ENCODE measurements around the gene CAPN14. TPM values are rescaled to one million over a fixed set of nuclear protein-coding genes. Genes with fewer than 3 reads are reported as not detected.

CAPN14 gene
- polyA plus RNA-seq, 1 of the 3 experiments (the other 2 are of a cell fraction): 0.08 TPM

- no peak for TF ChIP-seq GATA2 (CRISPR knock-in tag; IDR thresholded peaks at IDR 0.05)
- peak in 1 of 2 experiments; percentile 24; a peak in 2 of 4 replicates for TF ChIP-seq EP300 (IDR thresholded peaks at IDR 0.05; ENCODE audit: borderline replicate concordance in 1 of 2, low read depth in 1 of 2, low read length in 1 of 2)
- TF ChIP-seq YY1 (IDR thresholded peaks at IDR 0.05; ENCODE audit: low read depth): peak; percentile 100
- TF ChIP-seq MXI1 (IDR thresholded peaks at IDR 0.05; ENCODE audit: low read depth, low read length): peak; percentile 81
- no peak for TF ChIP-seq USF2 (IDR thresholded peaks at IDR 0.05; ENCODE audit: borderline replicate concordance, low read depth, low read length)
- TF ChIP-seq ELF1 (IDR thresholded peaks at IDR 0.05): peak; percentile 83
- peak; percentile 86 for TF ChIP-seq SMC3 (IDR thresholded peaks at IDR 0.05; ENCODE audit: low read depth, low read length)
- peak; percentile 76; the same call in 1 of the 2 replicates for TF ChIP-seq FOXJ3 (CRISPR knock-in tag; IDR thresholded peaks at IDR 0.05)
- TF ChIP-seq SIN3A (IDR thresholded peaks at IDR 0.05; ENCODE audit: borderline replicate concordance, low read depth, low read length): peak; percentile 95
- peak; percentile 66 for TF ChIP-seq CHD2 (IDR thresholded peaks at IDR 0.05; ENCODE audit: low read length, partially characterized antibody)
- TF ChIP-seq, protein P1, sequence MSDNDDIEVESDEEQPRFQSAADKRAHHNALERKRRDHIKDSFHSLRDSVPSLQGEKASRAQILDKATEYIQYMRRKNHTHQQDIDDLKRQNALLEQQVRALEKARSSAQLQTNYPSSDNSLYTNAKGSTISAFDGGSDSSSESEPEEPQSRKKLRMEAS (IDR thresholded peaks at IDR 0.05; ENCODE audit: low read depth): no peak; the same call in none of the 2 replicates
- peak; percentile 5; the same call in 1 of the 2 replicates for TF ChIP-seq NFIC (IDR thresholded peaks at IDR 0.05; ENCODE audit: borderline replicate concordance)
- no peak for TF ChIP-seq JUND (IDR thresholded peaks at IDR 0.05)
Measured at GRCh38 chr2:31233741-31234682, 16.7 kb upstream of the CAPN14 start, which contains the start of gene EHD3 (continued).

- no peak for DNase-seq
- Histone ChIP-seq H3K27me3 (ENCODE audit: insufficient read depth) (no peaks in the 10 kb centered on the region), H3K9me3 (no peaks in the 10 kb centered on the region), H3K36me3 (replicated peaks in 1 of 2; ENCODE audit: control insufficient read depth in 1 of 2, insufficient read depth in 2 of 2, low read length in 1 of 2) (peaks cover 2 to 6% of the 10 kb centered on the region in 2 experiments), H3K4me1 (ENCODE audit: control insufficient read depth in 1 of 2, insufficient read depth in 2 of 2, low read depth in 1 of 2, low read length in 1 of 2) (peaks cover 14 to 34% of the 10 kb centered on the region in 2 experiments; a peak in 3 of 4 replicates), H3K4me2 (peak overlapping the region; percentile 95), H3K4me3 (ENCODE audit: low read depth in 2 of 2, low read length in 1 of 2) (peak overlapping the region in 1 of 2 experiments; percentile 89; a peak in 1 of 4 replicates), H3K79me2 (ENCODE audit: insufficient read depth) (peaks cover 39% of the 10 kb centered on the region), H3K27ac (ENCODE audit: low read depth in 2 of 2, low read length in 1 of 2) (peak overlapping the region in 1 of 2 experiments; percentile 39; a peak in 1 of 4 replicates), H3F3A (replicated peaks; ENCODE audit: insufficient read depth) (no peaks in the 10 kb centered on the region), H4K20me1 (ENCODE audit: insufficient read depth) (peaks cover 24% of the 10 kb centered on the region), H2AFZ (ENCODE audit: low read depth) (peak overlapping the region; percentile 45; the same call in 1 of the 2 replicates), H3K9me2 (no peaks in the 10 kb centered on the region), H3K9ac (no peak overlapping the region)
- WGBS (ENCODE audit: low lambda C conversion rate): 100% methylated on average over 1 of the region's 1 CpG
- POLR2A ChIA-PET: interaction anchor here (0.7 to 0.9 kb wide), 2 partner anchors 100 to 1315 kb away, joined by 3 read pairs; no protein-coding TSS in a partner anchor
- CTCF ChIA-PET: interaction anchor here (0.6 to 12.4 kb wide), 37 partner anchors 8 to 1068 kb away, joined by 3 to 185 read pairs (median 5); partner anchors contain the start of genes CAPN14 and GALNT14
- TF ChIP-seq NRF1 (IDR thresholded peaks at IDR 0.05; ENCODE audit: low read depth, low read length) (no peak), EP300 (IDR thresholded peaks at IDR 0.05; ENCODE audit: borderline replicate concordance in 1 of 2, low read depth in 1 of 2, low read length in 1 of 2) (no peak), RXRA (IDR thresholded peaks at IDR 0.05; ENCODE audit: borderline replicate concordance, low read depth) (no peak), GABPA (IDR thresholded peaks at IDR 0.05; ENCODE audit: low read depth) (no peak), ZBTB33 (IDR thresholded peaks at IDR 0.05; ENCODE audit: borderline replicate concordance, low read depth) (no peak), MEF2A (IDR thresholded peaks at IDR 0.05; ENCODE audit: borderline replicate concordance, low read depth) (no peak), YY1 (IDR thresholded peaks at IDR 0.05; ENCODE audit: low read depth) (no peak), POLR2AphosphoS5 (IDR thresholded peaks at IDR 0.05; ENCODE audit: low read depth, low read length) (no peak), IRF3 (IDR thresholded peaks at IDR 0.05; ENCODE audit: low read depth, low read length) (no peak), USF1 (IDR thresholded peaks at IDR 0.05; ENCODE audit: borderline replicate concordance, low read depth) (no peak), FOXJ3 (CRISPR knock-in tag; IDR thresholded peaks at IDR 0.05) (no peak), SIN3A (IDR thresholded peaks at IDR 0.05; ENCODE audit: borderline replicate concordance, low read depth, low read length) (no peak), GATA2 (CRISPR knock-in tag; IDR thresholded peaks at IDR 0.05) (no peak), EZH2phosphoT487 (IDR thresholded peaks at IDR 0.05; ENCODE audit: borderline replicate concordance, low read depth) (no peak), CHD2 (IDR thresholded peaks at IDR 0.05; ENCODE audit: low read length, partially characterized antibody) (no peak), ELF1 (IDR thresholded peaks at IDR 0.05) (no peak), TCF12 (IDR thresholded peaks at IDR 0.05) (no peak), NFIC (IDR thresholded peaks at IDR 0.05; ENCODE audit: borderline replicate concordance) (no peak)
- TF ChIP-seq, protein P1 (IDR thresholded peaks at IDR 0.05; ENCODE audit: low read depth): no peak
Measured at GRCh38 chr2:31233231-31233630, 15.9 kb upstream of the CAPN14 start.
